Neural cell (in vitro differentiated cells): Measurements from ENCODE around the gene BRAF.

Experiments
- EP300 ChIP-seq: fragments of 450-650 bp; conservative IDR thresholded peaks from 2 replicates; pipeline ENCODE4 v1.6.1; 2014; ENCODE audit warnings: antibody characterized with exemption, mild to moderate bottlenecking, moderate library complexity; ENCODE audit not compliant: poor library complexity, severe bottlenecking
- EZH2 ChIP-seq: fragments of 200-600, 300-800 bp; shearing (Covaris generic), sonication (generic); IDR thresholded peaks from 2 replicates; pipeline ENCODE4 v1.6.1; 2014; ENCODE audit warnings: antibody characterized with exemption, low read length, borderline replicate concordance, mild to moderate bottlenecking; ENCODE audit not compliant: insufficient read depth, poor library complexity, severe bottlenecking
- MXI1 ChIP-seq: fragments of 450-650 bp; conservative IDR thresholded peaks from 2 replicates; pipeline ENCODE4 v1.6.1; 2014; ENCODE audit warnings: antibody characterized with exemption, mild to moderate bottlenecking; ENCODE audit not compliant: poor library complexity, severe bottlenecking
- POLR2AphosphoS5 ChIP-seq: IDR thresholded peaks from 2 replicates; pipeline ENCODE4 v1.6.1; 2012
- RAD21 ChIP-seq: fragments of 450-650 bp; conservative IDR thresholded peaks from 2 replicates; pipeline ENCODE4 v1.6.1; 2014; ENCODE audit warnings: antibody characterized with exemption, mild to moderate bottlenecking, moderate library complexity
- TAF1 ChIP-seq: IDR thresholded peaks from 2 replicates; pipeline ENCODE4 v1.6.1; 2012; ENCODE audit warnings: low read depth
- TF ChIP-seq, protein P1 (sequence below): fragments of 450-650 bp; IDR thresholded peaks from 2 replicates; pipeline ENCODE4 v1.5.1; 2014; ENCODE audit warnings: antibody characterized with exemption, mild to moderate bottlenecking, moderate library complexity; ENCODE audit not compliant: poor library complexity, severe bottlenecking

DNA sequence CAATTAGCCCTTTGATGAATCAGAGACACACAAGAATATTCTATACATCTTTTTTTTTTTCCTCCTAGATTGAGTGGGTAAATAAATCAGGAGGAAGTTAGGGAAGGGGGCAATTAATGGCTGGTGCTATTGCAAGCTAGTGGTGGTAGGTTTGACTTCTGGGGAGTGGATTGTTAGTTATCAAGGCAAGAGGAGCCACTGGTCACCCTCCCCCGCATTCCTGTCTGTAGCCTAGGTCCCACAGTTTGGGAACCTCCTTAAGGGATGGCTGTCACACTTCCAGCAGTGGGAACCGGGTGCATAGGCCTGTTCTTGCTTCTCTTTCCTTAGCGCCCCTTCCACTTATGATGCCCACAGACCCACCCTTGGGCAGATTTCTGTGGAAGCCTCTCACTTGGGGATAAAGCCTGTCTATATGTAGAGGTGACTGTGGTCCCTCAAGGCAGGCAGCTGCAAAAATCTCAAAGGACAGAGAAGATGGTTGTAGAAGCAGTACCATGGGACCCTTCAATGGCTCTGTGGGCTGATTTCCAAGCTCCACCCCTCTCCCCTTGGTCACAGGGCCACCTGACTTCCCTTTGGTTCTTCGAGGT is 254.3 kb downstream of the BRAF start:
- TF ChIP-seq, protein P1, sequence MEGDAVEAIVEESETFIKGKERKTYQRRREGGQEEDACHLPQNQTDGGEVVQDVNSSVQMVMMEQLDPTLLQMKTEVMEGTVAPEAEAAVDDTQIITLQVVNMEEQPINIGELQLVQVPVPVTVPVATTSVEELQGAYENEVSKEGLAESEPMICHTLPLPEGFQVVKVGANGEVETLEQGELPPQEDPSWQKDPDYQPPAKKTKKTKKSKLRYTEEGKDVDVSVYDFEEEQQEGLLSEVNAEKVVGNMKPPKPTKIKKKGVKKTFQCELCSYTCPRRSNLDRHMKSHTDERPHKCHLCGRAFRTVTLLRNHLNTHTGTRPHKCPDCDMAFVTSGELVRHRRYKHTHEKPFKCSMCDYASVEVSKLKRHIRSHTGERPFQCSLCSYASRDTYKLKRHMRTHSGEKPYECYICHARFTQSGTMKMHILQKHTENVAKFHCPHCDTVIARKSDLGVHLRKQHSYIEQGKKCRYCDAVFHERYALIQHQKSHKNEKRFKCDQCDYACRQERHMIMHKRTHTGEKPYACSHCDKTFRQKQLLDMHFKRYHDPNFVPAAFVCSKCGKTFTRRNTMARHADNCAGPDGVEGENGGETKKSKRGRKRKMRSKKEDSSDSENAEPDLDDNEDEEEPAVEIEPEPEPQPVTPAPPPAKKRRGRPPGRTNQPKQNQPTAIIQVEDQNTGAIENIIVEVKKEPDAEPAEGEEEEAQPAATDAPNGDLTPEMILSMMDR, result no peak
- TF ChIP-seq EP300 (no peak), EZH2 (no peak), TAF1 (no peak), RAD21 (no peak), MXI1 (no peak), POLR2AphosphoS5 (no peak)
